Hepatocyte (in vitro differentiated cells): ENCODE measurements around the gene HEXA.

Experiments used
- EZH2 ChIP-seq: fragments of 200-600 bp; sonication (generic); IDR thresholded peaks from 2 replicates; pipeline ENCODE4 v1.6.1; 2016; ENCODE audit warnings: antibody characterized with exemption, mild to moderate bottlenecking, borderline replicate concordance
- EZH2phosphoT487 ChIP-seq: fragments of 200-600 bp; sonication (generic); IDR thresholded peaks from one replicate; pipeline ENCODE4 v1.6.1; 2018; ENCODE audit warnings: antibody characterized with exemption, mild to moderate bottlenecking, low read depth, moderate library complexity; ENCODE audit not compliant: unreplicated experiment, severe bottlenecking
- TF ChIP-seq, protein P1 (sequence below): fragments of 200-600 bp; sonication (generic); IDR thresholded peaks from 2 replicates; pipeline ENCODE4 v1.5.1; 2016; ENCODE audit warnings: antibody characterized with exemption, mild to moderate bottlenecking; ENCODE audit not compliant: poor library complexity

- TF ChIP-seq, protein P1, sequence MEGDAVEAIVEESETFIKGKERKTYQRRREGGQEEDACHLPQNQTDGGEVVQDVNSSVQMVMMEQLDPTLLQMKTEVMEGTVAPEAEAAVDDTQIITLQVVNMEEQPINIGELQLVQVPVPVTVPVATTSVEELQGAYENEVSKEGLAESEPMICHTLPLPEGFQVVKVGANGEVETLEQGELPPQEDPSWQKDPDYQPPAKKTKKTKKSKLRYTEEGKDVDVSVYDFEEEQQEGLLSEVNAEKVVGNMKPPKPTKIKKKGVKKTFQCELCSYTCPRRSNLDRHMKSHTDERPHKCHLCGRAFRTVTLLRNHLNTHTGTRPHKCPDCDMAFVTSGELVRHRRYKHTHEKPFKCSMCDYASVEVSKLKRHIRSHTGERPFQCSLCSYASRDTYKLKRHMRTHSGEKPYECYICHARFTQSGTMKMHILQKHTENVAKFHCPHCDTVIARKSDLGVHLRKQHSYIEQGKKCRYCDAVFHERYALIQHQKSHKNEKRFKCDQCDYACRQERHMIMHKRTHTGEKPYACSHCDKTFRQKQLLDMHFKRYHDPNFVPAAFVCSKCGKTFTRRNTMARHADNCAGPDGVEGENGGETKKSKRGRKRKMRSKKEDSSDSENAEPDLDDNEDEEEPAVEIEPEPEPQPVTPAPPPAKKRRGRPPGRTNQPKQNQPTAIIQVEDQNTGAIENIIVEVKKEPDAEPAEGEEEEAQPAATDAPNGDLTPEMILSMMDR, result no peak
- TF ChIP-seq EZH2 (no peak), EZH2phosphoT487 (no peak)
Observed at GRCh38 chr15:72358121-72358520, 17.7 kb downstream of the HEXA start.
